Endothelial cell of umbilical vein (primary cell): Measurements from ENCODE around the gene PPP1CA. TPM values are rescaled to one million over a fixed set of nuclear protein-coding genes. Genes with fewer than 3 reads are reported as not detected.

Experiments used
- BruUV-seq: library from RNA; stranded (reverse); fragments of 400-500 nt; replicated peaks from 2 replicates; lab custom pipeline; 2021; lab: Mats Ljungman, UMichigan
- CTCF ChIA-PET: fragments of 300-600, 350-600 bp; sonication (Branson Sonifier 250); formaldehyde crosslinking; loops from one replicate; lab custom pipeline; 2021; ENCODE audit warnings: antibody characterized with exemption, inconsistent platforms; lab: Charles Lee
- POLR2A ChIA-PET: fragments of 300-600, 350-600 bp; sonication (Branson Sonifier 250); formaldehyde crosslinking; loops from one replicate; lab custom pipeline; 2021; ENCODE audit warnings: antibody characterized with exemption, inconsistent platforms; lab: Charles Lee
- DNase-seq: peaks from one replicate; pipeline ENCODE4 v3.0.0-alpha.2; 2011; ENCODE audit warnings: low read depth, low spot score
- FAIRE-seq: peaks from 2 replicates; lab custom pipeline; 2011; peaks lifted over from hg19 to GRCh38; lab: Jason Lieb, UNC
- H2AFZ ChIP-seq: 2 replicates; pipeline ENCODE4 v1.6.0; 2012; ENCODE audit warnings: low read depth, low read length, control low read depth, inconsistent platforms
- H3K27ac ChIP-seq: 2 replicates; pipeline ENCODE4 v1.5.1; 2011; ENCODE audit warnings: low read depth, mild to moderate bottlenecking, control low read depth, low read length, moderate library complexity; ENCODE audit not compliant: insufficient read depth
- H3K27me3 ChIP-seq, 2 experiments: 2 replicates each; pipeline versions ENCODE4 v1.6.0 to v1.6.1; 2011; ENCODE audit warnings: low read length in 2 of 2, mixed read lengths in 1 of 2; ENCODE audit not compliant: control insufficient read depth in 2 of 2, insufficient read depth in 2 of 2
- H3K36me3 ChIP-seq, 2 experiments: 2 replicates in 1 of 2; 3 replicates in 1 of 2; pipeline ENCODE4 v1.5.1; 2011; ENCODE audit warnings: low read length in 2 of 2, mild to moderate bottlenecking in 1 of 2, moderate library complexity in 1 of 2; ENCODE audit not compliant: control insufficient read depth in 2 of 2, insufficient read depth in 2 of 2; ENCODE audit errors: extremely low read depth in 1 of 2
- H3K4me1 ChIP-seq: 3 replicates; pipeline ENCODE4 v1.5.1; 2011; ENCODE audit warnings: mild to moderate bottlenecking, low read length; ENCODE audit not compliant: control insufficient read depth, insufficient read depth; ENCODE audit errors: extremely low read depth
- H3K4me2 ChIP-seq: 2 replicates; pipeline ENCODE4 v1.6.1; 2011; ENCODE audit warnings: low read length, control low read depth, mixed read lengths; ENCODE audit not compliant: insufficient read depth
- H3K4me3 ChIP-seq, 3 experiments: fragments of 200-600 bp in 1 of 3; sonication (generic), shearing (Covaris generic) in 1 of 3; replicated peaks in 1 of 3; 2 replicates each; pipeline ENCODE4 v1.5.1; 2011 to 2016; ENCODE audit warnings: control low read depth in 3 of 3, low read length in 3 of 3, mild to moderate bottlenecking in 2 of 3, inconsistent platforms in 1 of 3, low read depth in 1 of 3, moderate library complexity in 1 of 3; ENCODE audit not compliant: insufficient read depth in 1 of 3
- H3K79me2 ChIP-seq: 2 replicates; pipeline ENCODE4 v1.6.0; 2012; ENCODE audit warnings: low read length, inconsistent platforms; ENCODE audit not compliant: control insufficient read depth, insufficient read depth
- H3K9ac ChIP-seq: replicated peaks from 2 replicates; pipeline ENCODE3; 2011; ENCODE audit warnings: low read length, control low read depth; ENCODE audit not compliant: insufficient read depth; ENCODE audit errors: extremely low read depth
- H3K9me1 ChIP-seq: replicated peaks from 3 replicates; pipeline ENCODE4 v1.6.0; 2011; ENCODE audit warnings: mild to moderate bottlenecking, low read length; ENCODE audit not compliant: control insufficient read depth, insufficient read depth; ENCODE audit errors: extremely low read depth
- H3K9me3 ChIP-seq: replicated peaks from 2 replicates; pipeline ENCODE4 v1.5.1; 2012; ENCODE audit warnings: low read length, inconsistent platforms; ENCODE audit not compliant: control insufficient read depth, insufficient read depth
- H4K20me1 ChIP-seq: replicated peaks from 2 replicates; pipeline ENCODE3; 2011; ENCODE audit warnings: mild to moderate bottlenecking, low read length; ENCODE audit not compliant: control insufficient read depth, insufficient read depth; ENCODE audit errors: extremely low read depth
- CTCF ChIP-seq, 2 donors: IDR thresholded peaks; 1 replicate in 1 of 2; 2 replicates in 1 of 2; pipeline ENCODE4 v1.5.1; 2011; ENCODE audit warnings: low read length in 2 of 2, mild to moderate bottlenecking in 2 of 2, moderate library complexity in 2 of 2, control low read depth in 1 of 2, inconsistent platforms in 1 of 2, low read depth in 1 of 2; ENCODE audit not compliant: insufficient read depth in 1 of 2; ENCODE audit errors: extremely low read depth in 1 of 2
- EZH2 ChIP-seq: IDR thresholded peaks from 2 replicates; pipeline ENCODE4 v1.6.1; 2012; ENCODE audit warnings: borderline replicate concordance, low read depth, mild to moderate bottlenecking, moderate library complexity, low read length, inconsistent platforms; ENCODE audit not compliant: severe bottlenecking
- FOS ChIP-seq: IDR thresholded peaks from 2 replicates; pipeline ENCODE4 v1.6.1; 2011; ENCODE audit warnings: mild to moderate bottlenecking, low read length, moderate library complexity, borderline replicate concordance; ENCODE audit not compliant: insufficient read depth
- GATA2 ChIP-seq: IDR thresholded peaks from 2 replicates; pipeline ENCODE4 v1.7.0; 2011; ENCODE audit warnings: low read depth, mild to moderate bottlenecking, moderate library complexity, mixed read lengths, low read length; ENCODE audit not compliant: insufficient read length, insufficient read depth
- JUN ChIP-seq: IDR thresholded peaks from 2 replicates; pipeline ENCODE4 v1.6.1; 2011; ENCODE audit warnings: borderline replicate concordance, low read depth; ENCODE audit not compliant: insufficient read length, insufficient read depth
- MYC ChIP-seq: IDR thresholded peaks from one replicate; pipeline ENCODE4 v1.6.1; 2011; ENCODE audit warnings: mild to moderate bottlenecking, low read depth, low read length
- POLR2A ChIP-seq: IDR thresholded peaks from 2 replicates; pipeline ENCODE4 v1.6.1; 2012; ENCODE audit warnings: low read depth, mild to moderate bottlenecking, control low read depth, low read length
- POLR2AphosphoS5 ChIP-seq: IDR thresholded peaks from 2 replicates; pipeline ENCODE4 v1.6.1; 2012; ENCODE audit warnings: low read depth, mild to moderate bottlenecking, control low read depth, low read length, moderate library complexity; ENCODE audit not compliant: insufficient read depth
- dilution Hi-C: fragments of 300-500 bp; cut with MboI; formaldehyde crosslinking; loops from one replicate; pipeline ENCODE4 v1.15.0; 2019; ENCODE audit warnings: low sequenced_read_pairs; ENCODE audit not compliant: extremely low pct_ligation_motif_present
- intact Hi-C: fragments of 100-400 bp; cut with micrococcal nuclease; formaldehyde crosslinking; loops from one replicate; pipeline ENCODE4 v1.10.0; 2022
- polyA plus RNA-seq, 4 experiments: library from polyadenylated mRNA; depleted of rRNA in 3 of 4; stranded (reverse) in 3 of 4; unstranded in 1 of 4; fragments of >200 nt; gene quantifications; 2 replicates each; pipeline versions ENCODE4 v1.2.1 to v1.2.3, GENCODE V29; 2011 to 2012; ENCODE audit warnings: missing spikeins in 1 of 4
- total RNA-seq: library from RNA; stranded (reverse); gene quantifications from 2 replicates; pipeline ENCODE4 v1.2.3, GENCODE V29; 2021

Gene PPP1CA
- total and polyA plus RNA-seq, 2 donors (not counting 3 experiments of a cell fraction or from before 2014, with no cell fraction given): 192 to 419 TPM

DNA sequence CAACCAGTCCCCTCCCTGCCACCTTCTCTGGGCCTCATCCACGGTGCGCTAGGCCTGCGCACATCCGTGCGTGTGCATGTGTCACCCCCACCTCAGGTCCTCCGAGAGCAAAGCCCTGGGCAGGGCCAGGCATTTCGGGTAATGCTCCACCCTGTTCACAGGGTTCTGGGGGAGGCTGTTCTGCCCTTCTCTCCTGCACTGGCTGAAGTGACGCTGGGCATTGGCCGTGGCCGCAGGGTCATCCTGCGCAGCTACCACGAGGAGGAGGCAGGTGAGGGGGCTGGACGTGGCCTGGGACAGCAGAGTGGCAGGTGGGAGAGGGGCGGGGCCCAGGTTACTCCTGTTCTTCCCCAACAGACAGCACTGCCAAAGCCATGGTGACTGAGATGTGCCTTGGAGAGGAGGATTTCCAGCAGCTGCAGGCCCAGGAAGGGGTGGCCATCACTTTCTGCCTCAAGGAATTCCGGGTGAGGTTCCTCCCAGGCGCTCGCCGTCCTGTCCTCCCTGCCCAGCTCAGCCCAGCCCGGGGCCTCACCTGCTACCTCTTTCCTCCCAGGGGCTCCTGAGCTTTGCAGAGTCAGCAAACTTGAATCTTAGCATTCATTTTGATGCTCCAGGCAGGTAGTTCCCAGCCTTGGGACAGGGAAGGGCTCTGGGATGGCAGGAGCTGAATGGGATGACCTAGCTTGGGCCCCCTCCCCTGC is 6.0 kb downstream of the PPP1CA start:
- Histone ChIP-seq H3K9me1 (no peaks in the 10 kb centered on the region), H3K9ac (no peak overlapping the region), H3K79me2 (peaks cover 17% of the 10 kb centered on the region), H3K36me3 (peaks cover 6 to 27% of the 10 kb centered on the region in 2 experiments), H3K9me3 (no peaks in the 10 kb centered on the region), H3K4me1 (peaks cover 23% of the 10 kb centered on the region), H3K4me2 (no peak overlapping the region), H4K20me1 (no peaks in the 10 kb centered on the region), H3K27me3 (no peaks in the 10 kb centered on the region), H2AFZ (no peak overlapping the region), H3K27ac (no peak overlapping the region), H3K4me3 (no peak overlapping the region)
- dilution Hi-C loops (no loop called here), intact Hi-C loops (no loop called here)
- DNase-seq: no peak
- BruUV-seq: no TSS peak
- FAIRE-seq: no peak
- CTCF ChIA-PET: interaction anchor here (1.4 to 2.7 kb wide), 2 partner anchors 9 to 13 kb away, joined by 4 to 9 read pairs; no protein-coding TSS in a partner anchor
- TF ChIP-seq POLR2AphosphoS5 (no peak), POLR2A (no peak)
- POLR2A ChIA-PET: no interaction called here

- intact Hi-C loops (no loop called here), dilution Hi-C loops (no loop called here)
- TF ChIP-seq FOS (no peak), MYC (no peak), POLR2A (no peak), EZH2 (no peak), GATA2 (no peak), CTCF (IDR thresholded peaks at IDR 0.05; ENCODE audit: extremely low read depth in 1 of 2, insufficient read depth in 1 of 2, low read depth in 1 of 2, low read length in 2 of 2) (no peak), POLR2AphosphoS5 (no peak), JUN (no peak)
- H3K9me1 ChIP-seq: no peaks in the 10 kb centered on the region
- FAIRE-seq (no peak), DNase-seq (no peak)
- peaks cover 15% of the 10 kb centered on the region for H3K4me1 ChIP-seq
- H3K9ac ChIP-seq: no peak overlapping the region
- BruUV-seq: no TSS peak
- peaks cover 4% of the 10 kb centered on the region for H3K79me2 ChIP-seq
- no peaks in the 10 kb centered on the region for H3K27me3 ChIP-seq
- H3K4me3 ChIP-seq: no peak overlapping the region
- H3K4me2 ChIP-seq: no peak overlapping the region
- CTCF ChIA-PET: interaction anchor here (1.5 kb wide), 1 partner anchor 12 kb away, joined by 6 read pairs; no protein-coding TSS in a partner anchor
- POLR2A ChIA-PET: no interaction called here
- no peak overlapping the region for H2AFZ ChIP-seq
- no peaks in the 10 kb centered on the region for H3K9me3 ChIP-seq
- H3K36me3 ChIP-seq: peaks cover 6 to 21% of the 10 kb centered on the region in 2 experiments
- no peaks in the 10 kb centered on the region for H4K20me1 ChIP-seq
- H3K27ac ChIP-seq: no peak overlapping the region
Observed at GRCh38 chr11:67393990-67394389, 7.7 kb downstream of the PPP1CA start.
